H1 (cell line): ENCODE results near the gene RAD18. TPM values are rescaled to one million over a fixed set of nuclear protein-coding genes. Genes with fewer than 3 reads are reported as not detected.

Experiments used
- CTCF ChIA-PET: fragments of 300-600 bp; sonication (Branson Sonifier 250); formaldehyde crosslinking; loops from one replicate; lab custom pipeline; 2021; ENCODE audit not compliant: partially characterized antibody; lab: Charles Lee
- POLR2A ChIA-PET: fragments of 300-600 bp; sonication (Branson Sonifier 250); formaldehyde crosslinking; loops from one replicate; lab custom pipeline; 2021; ENCODE audit warnings: inconsistent platforms; ENCODE audit not compliant: partially characterized antibody; lab: Charles Lee
- DNase-seq, 2 experiments: peaks; one replicate each; pipeline versions ENCODE4 v3.0.0 to v3.0.0-alpha.2; 2010 to 2022; ENCODE audit warnings: low spot score in 2 of 2, low read depth in 1 of 2, mixed read lengths in 1 of 2
- FAIRE-seq: peaks from 2 replicates; lab custom pipeline; 2011; peaks lifted over from hg19 to GRCh38; lab: Jason Lieb, UNC
- H2AFZ ChIP-seq: 2 replicates; pipeline ENCODE4 v1.8.1; 2012; ENCODE audit warnings: low read length, inconsistent platforms
- H2AK5ac ChIP-seq: 2 replicates; pipeline ENCODE4 v1.6.1; 2013; ENCODE audit warnings: low read depth, low read length
- H2BK120ac ChIP-seq: replicated peaks from 2 replicates; pipeline ENCODE3; 2013; ENCODE audit warnings: low read depth, low read length, inconsistent platforms
- H2BK12ac ChIP-seq: 2 replicates; pipeline ENCODE4 v1.6.1; 2013; ENCODE audit warnings: low read depth, low read length
- H2BK15ac ChIP-seq: 2 replicates; pipeline ENCODE4 v1.6.1; 2013; ENCODE audit warnings: low read length
- H2BK20ac ChIP-seq: 2 replicates; pipeline ENCODE4 v1.6.1; 2013; ENCODE audit warnings: low read length
- H2BK5ac ChIP-seq: 2 replicates; pipeline ENCODE4 v1.6.1; 2013; ENCODE audit warnings: low read depth, low read length
- H3K14ac ChIP-seq: 2 replicates; pipeline ENCODE4 v1.6.1; 2013; ENCODE audit warnings: inconsistent platforms; ENCODE audit not compliant: insufficient read length
- H3K18ac ChIP-seq: 2 replicates; pipeline ENCODE4 v1.6.1; 2013; ENCODE audit warnings: low read length; ENCODE audit errors: extremely low read depth
- H3K23ac ChIP-seq: 2 replicates; pipeline ENCODE4 v1.6.1; 2013; ENCODE audit warnings: inconsistent platforms; ENCODE audit not compliant: insufficient read length
- H3K23me2 ChIP-seq: 2 replicates; pipeline ENCODE4 v1.6.1; 2013; ENCODE audit warnings: low read depth, low read length
- H3K27ac ChIP-seq: 2 replicates; pipeline ENCODE4 v1.6.1; 2011; ENCODE audit warnings: low read depth, low read length, inconsistent platforms
- H3K27me3 ChIP-seq, 4 experiments: replicated peaks in 1 of 4; 1 replicate in 1 of 4; 2 replicates in 3 of 4; pipeline versions ENCODE4 v1.6.1 to v1.8.1; 2011 to 2013; ENCODE audit warnings: low read length in 3 of 4, mild to moderate bottlenecking in 3 of 4, inconsistent platforms in 2 of 4, mixed read lengths in 2 of 4, moderate library complexity in 1 of 4; ENCODE audit not compliant: control insufficient read depth in 3 of 4, insufficient read depth in 3 of 4; ENCODE audit errors: extremely low read depth in 1 of 4
- H3K36me3 ChIP-seq, 4 experiments: 2 replicates each; pipeline versions ENCODE4 v1.6.1 to v1.8.1; 2011 to 2013; ENCODE audit warnings: mild to moderate bottlenecking in 4 of 4, low read length in 3 of 4, moderate library complexity in 2 of 4, control low read depth in 1 of 4, inconsistent platforms in 1 of 4; ENCODE audit not compliant: insufficient read depth in 4 of 4, control insufficient read depth in 2 of 4
- H3K4ac ChIP-seq: replicated peaks from 2 replicates; pipeline ENCODE3; 2013; ENCODE audit warnings: low read length, low read depth, mixed read lengths, inconsistent platforms; ENCODE audit not compliant: insufficient read length
- H3K4me1 ChIP-seq, 4 experiments: replicated peaks in 1 of 4; 1 replicate in 1 of 4; 2 replicates in 3 of 4; pipeline versions ENCODE4 v1.6.1 to v1.8.1; 2011 to 2013; ENCODE audit warnings: low read length in 3 of 4, inconsistent platforms in 2 of 4, mixed read lengths in 1 of 4; ENCODE audit not compliant: insufficient read depth in 4 of 4, control insufficient read depth in 3 of 4
- H3K4me2 ChIP-seq, 2 experiments: 2 replicates each; pipeline versions ENCODE4 v1.6.1 to v1.8.1; 2011 to 2013; ENCODE audit warnings: low read depth in 2 of 2, low read length in 2 of 2, control low read depth in 1 of 2, inconsistent platforms in 1 of 2, mild to moderate bottlenecking in 1 of 2; ENCODE audit not compliant: insufficient read depth in 1 of 2
- H3K4me3 ChIP-seq, 4 experiments: fragments of 200-600, 300-600 bp in 1 of 4; sonication (generic), shearing (Covaris generic), sonication (Bioruptor Twin) in 1 of 4; 2 replicates each; pipeline versions ENCODE4 v1.5.1 to v1.8.1; 2011 to 2016; ENCODE audit warnings: low read length in 4 of 4, low read depth in 3 of 4, control low read depth in 2 of 4, inconsistent platforms in 2 of 4, mild to moderate bottlenecking in 2 of 4, mixed read lengths in 1 of 4, moderate library complexity in 1 of 4; ENCODE audit not compliant: insufficient read depth in 2 of 4; ENCODE audit errors: extremely low read depth in 1 of 4
- H3K56ac ChIP-seq: replicated peaks from 2 replicates; pipeline ENCODE3; 2013; ENCODE audit warnings: low read depth, mild to moderate bottlenecking, mixed read lengths, low read length, inconsistent platforms; ENCODE audit not compliant: insufficient read length
- H3K79me1 ChIP-seq: 2 replicates; pipeline ENCODE4 v1.6.1; 2013; ENCODE audit warnings: low read depth, low read length, control low read depth
- H3K79me2 ChIP-seq, 2 experiments: 2 replicates each; pipeline versions ENCODE4 v1.6.1 to v1.8.1; 2012 to 2013; ENCODE audit warnings: low read length in 2 of 2, mild to moderate bottlenecking in 2 of 2, inconsistent platforms in 1 of 2; ENCODE audit not compliant: insufficient read depth in 2 of 2, control insufficient read depth in 1 of 2
- H3K9ac ChIP-seq, 4 experiments: replicated peaks in 1 of 4; 1 replicate in 1 of 4; 2 replicates in 3 of 4; pipeline versions ENCODE4 v1.6.1 to v1.8.1; 2011 to 2013; ENCODE audit warnings: low read depth in 3 of 4, low read length in 3 of 4, control low read depth in 2 of 4, mild to moderate bottlenecking in 2 of 4, moderate library complexity in 2 of 4, inconsistent platforms in 1 of 4; ENCODE audit errors: extremely low read depth in 1 of 4
- H3K9me3 ChIP-seq, 2 experiments: 2 replicates each; pipeline versions ENCODE4 v1.6.1 to v1.8.1; 2012 to 2013; ENCODE audit warnings: mild to moderate bottlenecking in 2 of 2, moderate library complexity in 2 of 2, control low read depth in 1 of 2, inconsistent platforms in 1 of 2, low read depth in 1 of 2, low read length in 1 of 2, mixed read lengths in 1 of 2; ENCODE audit not compliant: insufficient read depth in 2 of 2
- H4K20me1 ChIP-seq, 2 experiments: replicated peaks in 1 of 2; 2 replicates each; pipeline versions ENCODE3 to v1.8.1; 2011 to 2013; ENCODE audit warnings: inconsistent platforms in 2 of 2, low read length in 2 of 2, mild to moderate bottlenecking in 1 of 2; ENCODE audit not compliant: insufficient read depth in 2 of 2, control insufficient read depth in 1 of 2
- H4K5ac ChIP-seq: 2 replicates; pipeline ENCODE4 v1.6.1; 2013; ENCODE audit warnings: low read length, low read depth, mixed read lengths, inconsistent platforms; ENCODE audit not compliant: insufficient read length
- H4K8ac ChIP-seq: 2 replicates; pipeline ENCODE4 v1.8.0; 2013; ENCODE audit warnings: mild to moderate bottlenecking, moderate library complexity, low read length, inconsistent platforms; ENCODE audit not compliant: insufficient read depth; ENCODE audit errors: extremely low read depth
- H4K91ac ChIP-seq: replicated peaks from 2 replicates; pipeline ENCODE3; 2013; ENCODE audit warnings: low read length, mixed read lengths, inconsistent platforms; ENCODE audit not compliant: insufficient read length
- ASH2L ChIP-seq: fragments of 200-600, 300-600 bp; sonication (generic); IDR thresholded peaks from one replicate; pipeline ENCODE4 v1.7.1; 2017; ENCODE audit warnings: low read length
- CHD1 ChIP-seq: IDR thresholded peaks from 2 replicates; pipeline ENCODE4 v1.6.1; 2012; ENCODE audit warnings: low read depth, low read length, improper control_type of control experiment
- CHD2 ChIP-seq: IDR thresholded peaks from 2 replicates; pipeline ENCODE4 v1.6.1; 2012; ENCODE audit warnings: low read length, improper control_type of control experiment
- CREB1 ChIP-seq: IDR thresholded peaks from 2 replicates; pipeline ENCODE4 v1.6.1; 2012; ENCODE audit warnings: inconsistent platforms
- GABPA ChIP-seq: IDR thresholded peaks from 2 replicates; pipeline ENCODE4 v1.6.1; 2011; ENCODE audit warnings: mild to moderate bottlenecking, low read length, moderate library complexity, borderline replicate concordance; ENCODE audit not compliant: insufficient read depth
- HDAC2 ChIP-seq, 2 experiments: fragments of 300-600 bp in 1 of 2; sonication (generic) in 1 of 2; IDR thresholded peaks; 2 replicates each; pipeline ENCODE4 v1.6.1; 2011 to 2012; ENCODE audit warnings: low read depth in 2 of 2, low read length in 2 of 2, mild to moderate bottlenecking in 2 of 2, moderate library complexity in 2 of 2, borderline replicate concordance in 1 of 2, inconsistent platforms in 1 of 2
- JUN ChIP-seq: IDR thresholded peaks from 2 replicates; pipeline ENCODE4 v1.6.1; 2011; ENCODE audit warnings: low read depth, mild to moderate bottlenecking, improper control_type of control experiment, low read length
- JUND ChIP-seq: IDR thresholded peaks from 2 replicates; pipeline ENCODE4 v1.6.1; 2011; ENCODE audit warnings: mild to moderate bottlenecking, improper control_type of control experiment, low read length
- NANOG ChIP-seq: IDR thresholded peaks from 2 replicates; pipeline ENCODE4 v1.6.1; 2011; ENCODE audit warnings: low read length, low read depth, mild to moderate bottlenecking, inconsistent platforms; ENCODE audit not compliant: insufficient read depth, poor library complexity, severe bottlenecking
- PHF8 ChIP-seq: fragments of 200-600 bp; sonication (generic); conservative IDR thresholded peaks from 2 replicates; pipeline ENCODE4 v1.7.1; 2012; ENCODE audit warnings: low read depth, mild to moderate bottlenecking, inconsistent platforms, low read length, moderate library complexity
- POLR2AphosphoS5 ChIP-seq: IDR thresholded peaks from 2 replicates; pipeline ENCODE4 v1.6.1; 2011; ENCODE audit warnings: low read depth, low read length
- RNF2 ChIP-seq: fragments of 200-900, 300-1000 bp; sonication (generic); IDR thresholded peaks from 2 replicates; pipeline ENCODE4 v1.7.1; 2016; ENCODE audit warnings: borderline replicate concordance, low read depth, mild to moderate bottlenecking, antibody characterized with exemption, low read length; ENCODE audit not compliant: poor library complexity, severe bottlenecking; ENCODE audit errors: missing control alignments
- RXRA ChIP-seq: IDR thresholded peaks from 2 replicates; pipeline ENCODE4 v1.6.1; 2011; ENCODE audit warnings: low read depth, mild to moderate bottlenecking, low read length, moderate library complexity; ENCODE audit not compliant: insufficient read depth
- SP4 ChIP-seq: IDR thresholded peaks from 2 replicates; pipeline ENCODE4 v1.6.1; 2012; ENCODE audit warnings: low read length, inconsistent platforms
- TAF1 ChIP-seq: IDR thresholded peaks from 2 replicates; pipeline ENCODE4 v1.6.1; 2011; ENCODE audit warnings: mild to moderate bottlenecking, low read depth, low read length
- YY1 ChIP-seq: IDR thresholded peaks from 2 replicates; pipeline ENCODE4 v1.6.1; 2011; ENCODE audit warnings: low read depth, mild to moderate bottlenecking, low read length
- WGBS, 2 experiments: shearing (Covaris generic) in 1 of 2; methylation state at CpG; one replicate each; pipeline versions ENCODE4 v1.1.6 to v1.1.7; 2013 to 2015; ENCODE audit warnings: low lambda C conversion rate in 2 of 2, mixed read lengths in 2 of 2, inconsistent platforms in 1 of 2, low coverage in 1 of 2, missing lambda C conversion rate in 1 of 2; ENCODE audit not compliant: insufficient replicate concordance in 2 of 2, insufficient coverage in 1 of 2, insufficient read length in 1 of 2; ENCODE audit errors: extremely low coverage in 1 of 2, missing lambda C conversion rate in 1 of 2; 5-methylcytosine and 5-hydroxymethylcytosine counted together
- polyA plus RNA-seq, 7 experiments: library from polyadenylated mRNA; depleted of rRNA in 3 of 7; stranded (reverse) in 5 of 7; unstranded in 2 of 7; fragments of >200 nt in 5 of 7; fragments of 200-250 nt in 2 of 7; gene quantifications; 1 replicate in 5 of 7; 2 replicates in 1 of 7; 4 replicates in 1 of 7; pipeline versions ENCODE4 v1.2.1 to v1.2.3, GENCODE V29; 2011 to 2013; ENCODE audit warnings: missing spikeins in 2 of 7, mixed read lengths in 2 of 7
- total RNA-seq: library from RNA; stranded (reverse); fragmentation: NEBNext Ultra II Directional; extraction: Animal tissue kit (Norgen Biotek cat#: 25700); gene quantifications from 2 replicates; pipeline ENCODE4 v1.2.1, GENCODE V29; 2021

RAD18 gene
- total and polyA plus RNA-seq, 2 of the 8 experiments (the other 6 are each of a cell fraction or from before 2014, with no cell fraction given): 13.0 to 23.2 TPM

- H3K18ac ChIP-seq: no peak overlapping the region
- H3K14ac ChIP-seq: no peak overlapping the region
- H3K4me1 ChIP-seq: no peaks in the 10 kb centered on the region
- no peak overlapping the region for H2AK5ac ChIP-seq
- no peak overlapping the region for H3K23ac ChIP-seq
- no peak overlapping the region for H2BK15ac ChIP-seq
- H3K4me2 ChIP-seq: no peak overlapping the region
- FAIRE-seq: no peak
- H3K56ac ChIP-seq: no peak overlapping the region
- ChIA-PET POLR2A (no interaction called here), CTCF (interaction anchor here (1.5 to 1.9 kb wide), 3 partner anchors 12 to 86 kb away, joined by 3 to 5 read pairs (median 4); partner anchors contain the start of gene OXTR)
- no peak overlapping the region for H2BK20ac ChIP-seq
- H3K79me2 ChIP-seq: no peaks in the 10 kb centered on the region
- H3K4me3 ChIP-seq: no peak overlapping the region
- H2BK5ac ChIP-seq: no peak overlapping the region
- no peak overlapping the region for H2BK12ac ChIP-seq
- no peaks in the 10 kb centered on the region for H3K23me2 ChIP-seq
- no peaks in the 10 kb centered on the region for H3K27me3 ChIP-seq
- no peak overlapping the region for H2BK120ac ChIP-seq
- H4K91ac ChIP-seq: no peak overlapping the region
- no peaks in the 10 kb centered on the region for H3K79me1 ChIP-seq
- no peak overlapping the region for H2AFZ ChIP-seq
- no peak overlapping the region for H3K9ac ChIP-seq
- 95% methylated on average over 4 of the region's 4 CpGs; no CpG with 5 or more reads in 1 of the 2 experiments for WGBS, 2 experiments
- H3K9me3 ChIP-seq: no peaks in the 10 kb centered on the region
- H3K36me3 ChIP-seq: no peaks in the 10 kb centered on the region
- H4K20me1 ChIP-seq: no peaks in the 10 kb centered on the region
- no peak overlapping the region for H4K8ac ChIP-seq
- H3K27ac ChIP-seq: no peak overlapping the region
- DNase-seq: no peak
- no peak overlapping the region for H4K5ac ChIP-seq
- H3K4ac ChIP-seq: no peak overlapping the region
- TF ChIP-seq GABPA (no peak), RNF2 (no peak), CHD1 (no peak), ASH2L (no peak), JUND (no peak), RXRA (no peak), YY1 (no peak), POLR2AphosphoS5 (no peak), TAF1 (no peak), HDAC2 (IDR thresholded peaks at IDR 0.05; ENCODE audit: borderline replicate concordance in 1 of 2, low read depth in 2 of 2, low read length in 2 of 2) (no peak), NANOG (no peak), SP4 (no peak), CHD2 (no peak), PHF8 (no peak), JUN (no peak), CREB1 (no peak)
Measured at GRCh38 chr3:8854656-8855055, 108.6 kb downstream of the RAD18 start.
